CD4-positive, alpha-beta T cell treated with Interleukin-21 for 1 hour (primary cell): ENCODE results near the gene MET.
"Not testable (repeated sequence)": the region's sequence is repeated elsewhere in the genome, so short reads cannot be mapped to it uniquely, and the experiment has no call there.

Experiments
- DNase-seq: peaks from one replicate; pipeline ENCODE4 v3.0.0-alpha.2; 2020

Gene MET

DNA sequence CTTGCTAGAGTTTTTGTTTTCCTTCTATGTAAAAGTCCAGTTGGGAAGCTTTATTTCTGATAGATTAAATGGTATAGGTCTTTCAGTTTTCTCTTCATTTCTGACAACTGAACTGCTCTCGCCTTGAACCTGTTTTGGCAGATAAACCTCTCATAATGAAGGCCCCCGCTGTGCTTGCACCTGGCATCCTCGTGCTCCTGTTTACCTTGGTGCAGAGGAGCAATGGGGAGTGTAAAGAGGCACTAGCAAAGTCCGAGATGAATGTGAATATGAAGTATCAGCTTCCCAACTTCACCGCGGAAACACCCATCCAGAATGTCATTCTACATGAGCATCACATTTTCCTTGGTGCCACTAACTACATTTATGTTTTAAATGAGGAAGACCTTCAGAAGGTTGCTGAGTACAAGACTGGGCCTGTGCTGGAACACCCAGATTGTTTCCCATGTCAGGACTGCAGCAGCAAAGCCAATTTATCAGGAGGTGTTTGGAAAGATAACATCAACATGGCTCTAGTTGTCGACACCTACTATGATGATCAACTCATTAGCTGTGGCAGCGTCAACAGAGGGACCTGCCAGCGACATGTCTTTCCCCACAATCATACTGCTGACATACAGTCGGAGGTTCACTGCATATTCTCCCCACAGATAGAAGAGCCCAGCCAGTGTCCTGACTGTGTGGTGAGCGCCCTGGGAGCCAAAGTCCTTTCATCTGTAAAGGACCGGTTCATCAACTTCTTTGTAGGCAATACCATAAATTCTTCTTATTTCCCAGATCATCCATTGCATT, 27.1 kb downstream of the MET start:
- no peak for DNase-seq

GRCh38 chr7:116699722-116700120, 27.7 kb downstream of the MET start:
- no peak for DNase-seq

DNA sequence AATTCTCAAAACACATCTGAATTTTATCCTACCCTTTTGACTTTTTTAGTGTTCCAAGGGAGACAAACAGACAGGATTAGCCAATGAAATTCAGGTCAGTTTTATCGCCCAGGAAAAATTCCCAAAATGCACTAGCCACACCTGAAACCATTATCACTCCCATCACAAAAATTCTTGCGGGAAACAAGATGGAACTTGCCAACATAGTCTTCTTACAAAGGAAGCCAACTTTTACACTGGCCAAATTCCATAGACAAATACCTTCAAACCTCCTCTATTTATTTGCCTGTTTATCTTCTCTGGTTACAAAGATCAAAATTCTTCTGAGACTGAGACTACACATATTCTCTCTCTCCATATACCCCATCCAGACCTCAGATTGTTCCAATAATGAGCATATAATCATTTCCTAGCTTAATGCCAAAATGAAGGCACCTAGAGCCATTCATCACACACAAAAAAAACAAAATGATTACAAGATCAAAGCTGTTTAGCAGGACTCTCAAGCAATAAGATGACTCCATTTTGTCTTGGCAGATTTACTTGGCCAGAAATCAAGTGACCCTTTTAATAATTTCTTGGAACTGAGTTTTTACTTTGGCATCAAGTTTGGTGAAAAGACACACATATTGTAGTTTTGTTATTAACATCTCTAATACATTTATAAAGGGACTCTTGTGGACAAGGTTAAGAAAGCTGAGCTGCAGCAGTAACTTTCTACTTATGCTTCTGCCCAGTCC, 30.2 kb downstream of the MET start:
- no peak for DNase-seq

GRCh38 chr7:116704650-116705228, 32.7 kb downstream of the MET start:
- no peak for DNase-seq

- DNase-seq, result no peak
These were observed 33.4 kb downstream of the MET start for GRCh38 chr7:116705419-116705818.

- no peak for DNase-seq
These were observed 34.7 kb downstream of the MET start for GRCh38 chr7:116706668-116707126.

- DNase-seq, result no peak
These were observed 35.3 kb downstream of the MET start for GRCh38 chr7:116707289-116707688.

DNA sequence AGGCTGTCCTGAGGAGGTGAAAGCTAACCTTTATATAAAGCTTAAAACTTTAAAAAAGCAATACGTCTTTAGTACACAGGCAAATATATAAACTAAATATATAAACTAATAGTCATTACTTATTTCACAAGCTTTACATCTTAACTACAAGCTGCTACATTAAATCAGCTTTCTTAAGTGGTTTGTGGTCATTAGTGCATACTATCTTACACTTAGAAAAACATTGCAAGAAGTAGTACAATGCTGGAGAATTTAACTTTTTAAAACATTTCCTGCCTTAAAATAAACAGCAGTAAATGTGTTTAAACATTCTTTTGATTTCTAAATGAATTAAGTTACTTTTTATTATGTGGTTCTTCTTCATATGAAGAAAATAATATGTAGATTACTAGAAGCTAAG, 36.3 kb downstream of the MET start:
- no peak for DNase-seq

DNA sequence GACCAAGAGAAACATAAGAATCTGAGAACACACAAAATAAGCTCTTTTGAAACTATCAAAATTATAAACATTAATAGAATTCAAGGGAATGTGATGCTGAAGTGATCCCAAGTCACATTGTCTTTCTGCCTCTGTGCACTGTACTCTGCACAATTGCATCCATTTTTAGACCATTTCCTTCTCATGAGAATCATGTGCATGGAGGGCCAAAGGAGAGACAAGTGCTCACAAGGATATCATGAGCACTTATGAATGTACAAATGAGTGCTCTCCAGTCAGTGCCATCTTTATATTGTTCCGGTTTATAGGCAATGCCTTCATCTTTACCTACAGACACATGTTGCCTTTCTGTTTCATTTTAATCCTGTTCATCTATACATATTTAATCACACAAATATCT, 36.9 kb downstream of the MET start:
- no peak for DNase-seq

GRCh38 chr7:116709336-116709735, 37.3 kb downstream of the MET start:
- no peak for DNase-seq

DNA sequence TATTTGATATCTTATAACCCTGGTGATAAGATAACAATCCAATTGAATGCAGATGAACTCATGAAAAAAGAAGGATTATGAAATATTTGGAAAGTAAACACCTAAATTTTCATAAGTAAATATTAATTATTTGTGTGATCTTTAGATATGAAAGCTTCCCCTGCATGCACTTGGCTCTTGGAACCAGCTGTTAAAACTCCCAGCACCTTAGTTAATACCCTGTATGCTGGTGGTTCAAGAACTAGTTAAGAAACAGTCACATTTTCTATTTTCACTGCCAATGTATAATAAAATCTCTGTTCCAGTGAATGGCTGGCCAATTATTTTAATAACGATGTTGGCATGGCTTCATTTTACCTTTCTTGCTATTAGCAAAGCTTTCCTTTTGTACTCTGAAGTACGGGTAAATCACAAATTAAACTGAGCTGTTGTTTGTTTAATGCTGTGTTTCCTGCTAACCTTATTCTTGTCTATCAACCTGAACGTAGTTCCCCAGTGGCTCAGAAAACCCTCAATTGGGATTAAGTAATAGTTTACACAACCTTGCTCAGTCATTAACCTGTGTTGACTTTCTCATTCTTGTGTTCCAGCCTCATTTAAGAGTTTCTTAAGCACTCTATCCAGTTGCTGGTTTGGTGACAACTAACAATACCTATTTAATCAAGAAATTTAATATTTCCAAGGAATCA, 38.9 kb downstream of the MET start:
- no peak for DNase-seq

- no peak for DNase-seq
These were observed 39.8 kb downstream of the MET start for GRCh38 chr7:116711790-116712189.

- no peak for DNase-seq
These were observed 41.5 kb downstream of the MET start for GRCh38 chr7:116713500-116713899.

- no peak for DNase-seq
These were observed 41.9 kb downstream of the MET start for GRCh38 chr7:116713918-116714317.

DNA sequence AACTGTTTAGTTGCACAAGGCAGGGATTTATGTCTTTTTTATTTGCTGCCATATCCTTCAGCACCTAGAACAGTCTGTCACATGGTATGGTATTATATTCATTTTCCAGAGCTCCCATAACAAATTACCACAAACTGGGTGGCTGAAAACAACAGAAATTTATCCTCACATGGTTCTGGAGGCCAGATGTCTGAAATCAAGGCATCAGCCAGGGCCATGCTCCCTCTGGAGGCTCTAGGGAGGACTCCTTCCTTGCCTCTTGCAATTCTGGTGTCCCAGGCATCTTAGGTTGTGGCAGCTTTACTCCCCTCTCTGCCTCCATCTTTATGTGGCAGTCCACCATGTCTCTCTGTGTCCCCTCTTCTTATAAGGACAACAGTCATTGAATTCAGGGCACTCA, 43.1 kb downstream of the MET start:
- DNase-seq, result no peak

DNA sequence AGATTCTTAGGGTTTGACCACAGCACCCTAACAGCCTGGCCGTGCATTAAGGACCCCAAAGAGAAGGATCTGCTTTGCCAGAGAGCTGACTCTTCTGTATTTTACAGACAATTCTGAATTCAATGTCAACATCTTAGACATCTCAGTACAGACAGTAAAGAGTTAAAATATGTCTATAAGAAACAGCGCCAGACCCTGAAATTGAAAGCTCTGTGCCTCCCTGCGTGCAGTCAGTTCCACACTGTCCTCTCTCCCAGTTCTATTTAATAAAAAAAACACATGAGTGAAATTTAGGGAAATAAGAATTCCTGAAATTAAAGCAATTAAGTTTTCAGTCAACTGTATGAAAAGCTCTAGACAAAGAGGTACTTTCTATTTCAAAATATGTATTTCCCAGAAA, 45.1 kb downstream of the MET start:
- DNase-seq, result no peak

GRCh38 chr7:116723959-116724529, 52.0 kb downstream of the MET start:
- not testable (repeated sequence) for DNase-seq

DNA sequence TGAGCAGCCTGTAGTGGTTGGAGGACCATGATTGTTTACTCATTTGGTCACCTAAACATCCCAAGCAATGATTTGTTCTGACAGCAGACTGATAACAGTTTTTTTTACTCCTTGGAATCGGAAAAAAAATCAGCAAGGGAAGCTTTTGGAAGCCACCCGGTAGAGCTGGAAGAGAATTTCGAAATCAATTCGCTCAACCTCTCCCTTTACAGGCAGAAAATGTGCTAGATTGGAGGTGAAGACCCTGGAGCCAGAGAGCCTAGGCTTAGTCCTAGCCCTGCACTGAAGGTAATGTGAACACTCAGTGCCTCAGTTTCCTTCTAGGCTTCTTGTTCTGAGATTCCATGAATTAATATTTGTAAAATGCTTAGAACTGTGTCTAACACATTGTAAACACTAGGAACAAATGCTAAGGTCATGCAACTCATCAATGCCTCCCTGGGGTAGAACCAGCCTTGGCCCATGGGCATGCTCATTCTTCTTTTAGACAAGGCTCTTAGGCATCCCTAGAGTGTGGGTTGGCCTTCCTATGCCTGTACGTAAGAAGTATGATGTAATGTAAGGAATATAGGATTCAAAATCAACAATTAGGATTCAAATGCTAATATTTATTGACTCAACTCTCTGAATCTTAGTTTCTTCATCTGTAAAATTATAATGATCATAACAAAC, 52.7 kb downstream of the MET start:
- DNase-seq, result no peak

DNA sequence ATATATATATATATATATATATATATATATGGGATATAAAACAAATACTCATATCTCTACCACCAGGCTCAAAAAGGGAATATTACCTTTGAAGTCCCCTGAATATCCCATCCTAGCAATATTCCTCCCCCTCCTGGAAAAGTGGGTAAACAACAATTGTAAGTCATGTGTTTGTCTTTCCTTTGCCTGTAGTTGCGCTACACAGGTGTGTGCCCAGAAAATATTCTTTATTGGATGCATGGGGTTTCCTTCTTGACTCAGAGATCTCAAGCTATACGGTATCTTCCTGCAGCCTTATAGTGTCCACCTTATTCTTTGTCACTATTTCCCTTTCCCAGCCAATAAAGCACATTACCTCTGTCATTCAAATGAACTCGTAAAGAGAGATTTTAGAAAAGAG, 54.2 kb downstream of the MET start:
- DNase-seq, result no peak

DNA sequence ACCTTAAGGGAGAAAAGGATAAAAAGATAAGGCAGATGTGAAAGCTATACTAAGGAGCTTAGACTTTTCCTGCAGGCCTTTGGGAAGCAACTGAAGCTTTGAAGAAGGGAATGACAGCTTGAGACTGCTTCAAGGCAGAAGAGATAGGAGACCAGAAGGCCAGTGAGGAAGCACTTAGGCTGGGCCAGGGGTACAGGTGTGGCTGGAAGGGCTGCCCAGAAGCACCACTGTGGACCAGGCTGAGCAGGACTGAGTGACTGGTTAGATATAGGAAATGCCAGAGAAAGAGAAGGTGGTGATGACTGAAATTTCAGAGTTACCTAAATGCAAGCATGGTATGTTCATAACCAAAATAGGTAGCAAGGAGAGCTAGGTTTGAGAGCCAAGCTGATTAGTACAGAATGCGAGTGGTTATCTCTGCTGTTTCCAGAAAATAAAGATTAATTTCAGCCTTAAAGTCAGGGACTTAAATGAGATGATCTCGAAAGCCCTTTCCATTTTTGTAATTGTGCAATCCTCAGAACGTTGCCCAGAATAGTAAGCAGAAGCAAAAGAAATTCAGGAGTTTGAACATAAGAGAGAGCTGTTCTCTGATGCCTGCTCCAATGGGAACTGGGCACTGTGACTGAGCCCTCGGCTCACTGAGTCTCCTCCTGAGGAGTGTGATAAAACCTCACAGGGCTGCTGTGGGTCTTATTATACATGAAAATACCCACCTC, 54.9 kb downstream of the MET start:
- no peak for DNase-seq

- DNase-seq, result no peak
These were observed 55.5 kb downstream of the MET start for GRCh38 chr7:116727432-116728009.
